IMR-90 (cell line): ENCODE measurements around the gene LRRTM4. TPM values are rescaled to one million over a fixed set of nuclear protein-coding genes. Genes with fewer than 3 reads are reported as not detected.

Experiments used
- ATAC-seq: fragments of 200-7000 bp; cut with Tn5 transposase; 2 replicates; pipeline ENCODE4 v1.9.1; 2020; ENCODE audit warnings: low read depth, mild to moderate bottlenecking, moderate library complexity
- BruUV-seq: library from RNA; stranded (reverse); fragments of 400-500 nt; replicated peaks from 2 replicates; lab custom pipeline; 2021; lab: Mats Ljungman, UMichigan
- CTCF ChIA-PET: fragments of 300-600 bp; formaldehyde crosslinking; extraction: SDS; loops from one replicate; lab custom pipeline; 2021; ENCODE audit warnings: antibody characterized with exemption; lab: Yijun Ruan, JAX
- POLR2A ChIA-PET: fragments of 300-600 bp; sonication (Branson Sonifier 250); formaldehyde crosslinking; loops from one replicate; lab custom pipeline; 2022; ENCODE audit warnings: antibody characterized with exemption; ENCODE audit not compliant: unreplicated experiment; lab: Charles Lee
- DNase-seq: peaks from one replicate; pipeline ENCODE4 v3.0.0; 2013
- H2AFZ ChIP-seq: replicated peaks from 2 replicates; pipeline ENCODE3; 2013; ENCODE audit warnings: low read length, mild to moderate bottlenecking; ENCODE audit not compliant: poor library complexity
- H2AK5ac ChIP-seq: 2 replicates; pipeline ENCODE4 v1.6.1; 2013; ENCODE audit warnings: low read depth, low read length, inconsistent platforms
- H2AK9ac ChIP-seq: replicated peaks from 2 replicates; pipeline ENCODE3; 2013; ENCODE audit warnings: mild to moderate bottlenecking, low read depth, low read length, moderate library complexity; ENCODE audit not compliant: poor library complexity
- H2BK120ac ChIP-seq: 2 replicates; pipeline ENCODE4 v1.6.1; 2013; ENCODE audit warnings: low read depth, low read length, inconsistent platforms
- H2BK15ac ChIP-seq: 3 replicates; pipeline ENCODE4 v1.6.1; 2013; ENCODE audit warnings: low read depth, low read length, inconsistent platforms
- H2BK20ac ChIP-seq: 2 replicates; pipeline ENCODE4 v1.6.1; 2013; ENCODE audit warnings: low read depth, mild to moderate bottlenecking, inconsistent platforms, low read length, moderate library complexity
- H2BK5ac ChIP-seq: 2 replicates; pipeline ENCODE4 v1.6.1; 2013; ENCODE audit warnings: mild to moderate bottlenecking, low read depth, low read length, inconsistent platforms; ENCODE audit not compliant: poor library complexity, severe bottlenecking
- H3K14ac ChIP-seq: replicated peaks from 2 replicates; pipeline ENCODE4 v1.6.1; 2013; ENCODE audit warnings: low read depth, low read length, inconsistent platforms
- H3K18ac ChIP-seq: 2 replicates; pipeline ENCODE4 v1.6.1; 2013; ENCODE audit warnings: low read depth, low read length, control low read depth
- H3K23ac ChIP-seq: 2 replicates; pipeline ENCODE4 v1.6.1; 2013; ENCODE audit warnings: low read depth, low read length, inconsistent platforms
- H3K27ac ChIP-seq: 2 replicates; pipeline ENCODE4 v1.5.1; 2013; ENCODE audit warnings: mild to moderate bottlenecking, control low read depth, low read length; ENCODE audit not compliant: insufficient read depth
- H3K27me3 ChIP-seq: 2 replicates; pipeline ENCODE4 v1.6.1; 2013; ENCODE audit warnings: low read length; ENCODE audit not compliant: control insufficient read depth, insufficient read depth
- H3K36me3 ChIP-seq: 2 replicates; pipeline ENCODE4 v1.6.1; 2013; ENCODE audit warnings: low read length, mixed read lengths; ENCODE audit not compliant: control insufficient read depth, insufficient read depth
- H3K4ac ChIP-seq: 2 replicates; pipeline ENCODE4 v1.6.1; 2013; ENCODE audit warnings: low read depth, low read length, inconsistent platforms
- H3K4me1 ChIP-seq: 2 replicates; pipeline ENCODE4 v1.6.1; 2013; ENCODE audit warnings: low read length, mixed read lengths; ENCODE audit not compliant: control insufficient read depth, insufficient read depth
- H3K4me2 ChIP-seq: 2 replicates; pipeline ENCODE4 v1.6.1; 2013; ENCODE audit warnings: low read depth, mild to moderate bottlenecking, control low read depth, low read length, moderate library complexity
- H3K4me3 ChIP-seq: 2 replicates; pipeline ENCODE4 v1.5.1; 2013; ENCODE audit warnings: low read depth, mild to moderate bottlenecking, control low read depth, low read length, moderate library complexity; ENCODE audit not compliant: insufficient read depth
- H3K56ac ChIP-seq: 2 replicates; pipeline ENCODE4 v1.6.1; 2013; ENCODE audit warnings: low read length, inconsistent platforms; ENCODE audit not compliant: insufficient read depth; ENCODE audit errors: extremely low read depth
- H3K79me1 ChIP-seq, 2 experiments: 2 replicates each; pipeline ENCODE4 v1.6.1; 2013; ENCODE audit warnings: low read length in 2 of 2, inconsistent platforms in 1 of 2, low read depth in 1 of 2
- H3K9ac ChIP-seq: 2 replicates; pipeline ENCODE4 v1.6.1; 2013; ENCODE audit warnings: low read depth, low read length, control low read depth
- H3K9me1 ChIP-seq: 2 replicates; pipeline ENCODE4 v1.6.1; 2013; ENCODE audit warnings: low read length, inconsistent platforms; ENCODE audit not compliant: insufficient read depth
- H3K9me3 ChIP-seq: 2 replicates; pipeline ENCODE4 v1.6.1; 2013; ENCODE audit warnings: low read length; ENCODE audit not compliant: control insufficient read depth, insufficient read depth
- H4K20me1 ChIP-seq: 2 replicates; pipeline ENCODE4 v1.6.1; 2013; ENCODE audit warnings: low read length, inconsistent platforms; ENCODE audit not compliant: insufficient read depth
- H4K5ac ChIP-seq: 2 replicates; pipeline ENCODE4 v1.6.1; 2013; ENCODE audit warnings: mild to moderate bottlenecking, low read depth, low read length, control low read depth
- H4K8ac ChIP-seq, 2 experiments: 2 replicates each; pipeline ENCODE4 v1.6.1; 2013; ENCODE audit warnings: low read depth in 2 of 2, low read length in 2 of 2, control low read depth in 1 of 2, inconsistent platforms in 1 of 2
- H4K91ac ChIP-seq: 2 replicates; pipeline ENCODE4 v1.6.1; 2013; ENCODE audit warnings: low read depth, low read length, inconsistent platforms; ENCODE audit not compliant: insufficient read depth
- BHLHE40 ChIP-seq: fragments of 150-350 bp; IDR thresholded peaks from 2 replicates; pipeline ENCODE4 v1.6.1; 2016; ENCODE audit warnings: mild to moderate bottlenecking, low read depth, low read length
- CHD1 ChIP-seq: IDR thresholded peaks from 2 replicates; pipeline ENCODE4 v1.6.1; 2012; ENCODE audit warnings: low read depth, low read length, improper control_type of control experiment
- NFE2L2 ChIP-seq: fragments of 150-350 bp; IDR thresholded peaks from 2 replicates; pipeline ENCODE4 v1.6.1; 2016; ENCODE audit warnings: low read depth, mild to moderate bottlenecking, low read length
- POLR2A ChIP-seq: IDR thresholded peaks from 2 replicates; pipeline ENCODE4 v1.6.1; 2012; ENCODE audit warnings: mild to moderate bottlenecking, low read depth, low read length
- RAD21 ChIP-seq: IDR thresholded peaks from 2 replicates; pipeline ENCODE4 v1.6.1; 2012; ENCODE audit warnings: low read length, improper control_type of control experiment
- RFX5 ChIP-seq: IDR thresholded peaks from 2 replicates; pipeline ENCODE4 v1.8.0; 2012; ENCODE audit warnings: low read depth, mild to moderate bottlenecking, low read length, moderate library complexity
- SMC3 ChIP-seq: fragments of 150-350 bp; IDR thresholded peaks from 2 replicates; pipeline ENCODE4 v1.6.1; 2016; ENCODE audit warnings: low read depth, mild to moderate bottlenecking, antibody characterized with exemption, low read length, moderate library complexity
- WGBS, 2 experiments: methylation state at CpG; one replicate each; pipeline versions ENCODE4 v1.1.5 to v1.1.7; 2013; ENCODE audit warnings: missing lambda C conversion rate in 2 of 2; ENCODE audit not compliant: insufficient read length in 1 of 2; ENCODE audit errors: extremely low coverage in 2 of 2; 5-methylcytosine and 5-hydroxymethylcytosine counted together
- dilution Hi-C: fragments of 300-500 bp; cut with HindIII; formaldehyde crosslinking; loops from one replicate; pipeline ENCODE4 v1.14.3; 2018; ENCODE audit warnings: low sequenced_read_pairs; ENCODE audit not compliant: unreplicated experiment
- in situ Hi-C: fragments of 300-500 bp; cut with MboI; formaldehyde crosslinking; loops from 3 replicates; pipeline ENCODE4 v1.14.3; 2019; ENCODE audit warnings: low sequenced_read_pairs, inconsistent platforms, mixed read lengths
- intact Hi-C: fragments of 100-400 bp; cut with micrococcal nuclease; formaldehyde crosslinking; loops from 2 replicates; pipeline ENCODE4 v1.10.0; 2022
- polyA plus RNA-seq, 3 experiments: library from polyadenylated mRNA; depleted of rRNA; stranded (reverse); fragments of >200 nt; gene quantifications; 2 replicates each; pipeline ENCODE4 v1.2.3, GENCODE V29; 2012; ENCODE audit warnings: low replicate concordance in 1 of 3
- total RNA-seq: library from RNA; depleted of rRNA; stranded (reverse); fragments of >200 nt; gene quantifications from 2 replicates; pipeline ENCODE4 v1.2.3, GENCODE V29; 2012
- TF ChIP-seq, protein P1 (sequence below): conservative IDR thresholded peaks from 2 replicates; pipeline ENCODE4 v1.5.1; 2012; ENCODE audit warnings: mild to moderate bottlenecking, low read depth, low read length, improper control_type of control experiment

The LRRTM4 gene
- total and polyA plus RNA-seq, 2 of the 4 experiments (the other 2 are of a cell fraction) = not detected

DNA sequence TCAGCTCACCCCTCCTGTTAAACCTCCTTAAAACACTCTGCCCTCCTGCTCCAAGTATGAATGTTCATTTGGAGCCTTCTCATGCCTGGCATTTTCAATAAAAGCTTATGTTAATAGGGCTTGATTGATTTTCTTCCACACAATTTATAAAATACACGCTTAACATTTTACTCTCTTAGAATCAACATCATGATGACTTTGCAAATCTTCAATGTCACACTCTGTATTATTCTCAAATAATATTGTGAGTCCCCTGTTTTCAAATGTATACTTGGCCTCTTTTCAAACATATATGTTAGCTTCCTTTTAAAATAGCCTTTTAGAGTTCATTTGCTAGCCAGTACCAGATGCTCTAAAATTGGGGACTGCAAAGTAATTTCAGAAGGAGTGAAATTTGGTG lies 520.3 kb downstream of the LRRTM4 start:
- Histone ChIP-seq H3K4me3 (no peak overlapping the region), H3K79me1 (no peaks in the 10 kb centered on the region), H3K4ac (no peak overlapping the region), H3K9ac (no peak overlapping the region), H3K18ac (no peak overlapping the region), H3K9me3 (0 out of 2 replicates have a peak, but pooled peaks cover 2% of the 10 kb centered on the region), H2BK20ac (no peak overlapping the region), H3K27ac (no peak overlapping the region), H3K56ac (no peak overlapping the region), H2BK120ac (no peak overlapping the region), H3K14ac (no peak overlapping the region), H4K5ac (no peak overlapping the region), H4K91ac (no peak overlapping the region), H2BK5ac (no peak overlapping the region), H3K36me3 (no peaks in the 10 kb centered on the region), H2AK5ac (no peak overlapping the region), H2AK9ac (no peak overlapping the region), H3K23ac (no peak overlapping the region), H4K20me1 (no peaks in the 10 kb centered on the region), H3K4me1 (no peaks in the 10 kb centered on the region), H2AFZ (no peak overlapping the region), H4K8ac (no peak overlapping the region), H3K4me2 (no peak overlapping the region), H2BK15ac (no peak overlapping the region), H3K9me1 (no peaks in the 10 kb centered on the region), H3K27me3 (no peaks in the 10 kb centered on the region)
- TF ChIP-seq NFE2L2 (no peak), CHD1 (no peak), RAD21 (no peak), RFX5 (no peak), POLR2A (no peak), BHLHE40 (no peak), SMC3 (no peak)
- TF ChIP-seq, protein P1, sequence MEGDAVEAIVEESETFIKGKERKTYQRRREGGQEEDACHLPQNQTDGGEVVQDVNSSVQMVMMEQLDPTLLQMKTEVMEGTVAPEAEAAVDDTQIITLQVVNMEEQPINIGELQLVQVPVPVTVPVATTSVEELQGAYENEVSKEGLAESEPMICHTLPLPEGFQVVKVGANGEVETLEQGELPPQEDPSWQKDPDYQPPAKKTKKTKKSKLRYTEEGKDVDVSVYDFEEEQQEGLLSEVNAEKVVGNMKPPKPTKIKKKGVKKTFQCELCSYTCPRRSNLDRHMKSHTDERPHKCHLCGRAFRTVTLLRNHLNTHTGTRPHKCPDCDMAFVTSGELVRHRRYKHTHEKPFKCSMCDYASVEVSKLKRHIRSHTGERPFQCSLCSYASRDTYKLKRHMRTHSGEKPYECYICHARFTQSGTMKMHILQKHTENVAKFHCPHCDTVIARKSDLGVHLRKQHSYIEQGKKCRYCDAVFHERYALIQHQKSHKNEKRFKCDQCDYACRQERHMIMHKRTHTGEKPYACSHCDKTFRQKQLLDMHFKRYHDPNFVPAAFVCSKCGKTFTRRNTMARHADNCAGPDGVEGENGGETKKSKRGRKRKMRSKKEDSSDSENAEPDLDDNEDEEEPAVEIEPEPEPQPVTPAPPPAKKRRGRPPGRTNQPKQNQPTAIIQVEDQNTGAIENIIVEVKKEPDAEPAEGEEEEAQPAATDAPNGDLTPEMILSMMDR = no peak
- intact Hi-C loops (no loop called here), in situ Hi-C loops (no loop called here), dilution Hi-C loops (no loop called here)
- ChIA-PET CTCF (no interaction called here), POLR2A (no interaction called here)
- ATAC-seq (no peak), DNase-seq (no peak)
- WGBS, 2 experiments = no CpG with 5 or more reads among the region's 1 CpG
- BruUV-seq = no TSS peak
